GM21825 (cell line): ENCODE measurements around the gene THRAP3.
"Not testable (repeated sequence)": the region's sequence is repeated elsewhere in the genome, so short reads cannot be mapped to it uniquely, and the experiment has no call there.

Experiments used
- ATAC-seq: cut with Tn5 transposase; IDR thresholded peaks from one replicate; pipeline ENCODE4 v1.9.1; 2021; ENCODE audit warnings: mild to moderate bottlenecking, moderate library complexity; ENCODE audit not compliant: unreplicated experiment

THRAP3 gene, protein sequence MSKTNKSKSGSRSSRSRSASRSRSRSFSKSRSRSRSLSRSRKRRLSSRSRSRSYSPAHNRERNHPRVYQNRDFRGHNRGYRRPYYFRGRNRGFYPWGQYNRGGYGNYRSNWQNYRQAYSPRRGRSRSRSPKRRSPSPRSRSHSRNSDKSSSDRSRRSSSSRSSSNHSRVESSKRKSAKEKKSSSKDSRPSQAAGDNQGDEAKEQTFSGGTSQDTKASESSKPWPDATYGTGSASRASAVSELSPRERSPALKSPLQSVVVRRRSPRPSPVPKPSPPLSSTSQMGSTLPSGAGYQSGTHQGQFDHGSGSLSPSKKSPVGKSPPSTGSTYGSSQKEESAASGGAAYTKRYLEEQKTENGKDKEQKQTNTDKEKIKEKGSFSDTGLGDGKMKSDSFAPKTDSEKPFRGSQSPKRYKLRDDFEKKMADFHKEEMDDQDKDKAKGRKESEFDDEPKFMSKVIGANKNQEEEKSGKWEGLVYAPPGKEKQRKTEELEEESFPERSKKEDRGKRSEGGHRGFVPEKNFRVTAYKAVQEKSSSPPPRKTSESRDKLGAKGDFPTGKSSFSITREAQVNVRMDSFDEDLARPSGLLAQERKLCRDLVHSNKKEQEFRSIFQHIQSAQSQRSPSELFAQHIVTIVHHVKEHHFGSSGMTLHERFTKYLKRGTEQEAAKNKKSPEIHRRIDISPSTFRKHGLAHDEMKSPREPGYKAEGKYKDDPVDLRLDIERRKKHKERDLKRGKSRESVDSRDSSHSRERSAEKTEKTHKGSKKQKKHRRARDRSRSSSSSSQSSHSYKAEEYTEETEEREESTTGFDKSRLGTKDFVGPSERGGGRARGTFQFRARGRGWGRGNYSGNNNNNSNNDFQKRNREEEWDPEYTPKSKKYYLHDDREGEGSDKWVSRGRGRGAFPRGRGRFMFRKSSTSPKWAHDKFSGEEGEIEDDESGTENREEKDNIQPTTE

DNA sequence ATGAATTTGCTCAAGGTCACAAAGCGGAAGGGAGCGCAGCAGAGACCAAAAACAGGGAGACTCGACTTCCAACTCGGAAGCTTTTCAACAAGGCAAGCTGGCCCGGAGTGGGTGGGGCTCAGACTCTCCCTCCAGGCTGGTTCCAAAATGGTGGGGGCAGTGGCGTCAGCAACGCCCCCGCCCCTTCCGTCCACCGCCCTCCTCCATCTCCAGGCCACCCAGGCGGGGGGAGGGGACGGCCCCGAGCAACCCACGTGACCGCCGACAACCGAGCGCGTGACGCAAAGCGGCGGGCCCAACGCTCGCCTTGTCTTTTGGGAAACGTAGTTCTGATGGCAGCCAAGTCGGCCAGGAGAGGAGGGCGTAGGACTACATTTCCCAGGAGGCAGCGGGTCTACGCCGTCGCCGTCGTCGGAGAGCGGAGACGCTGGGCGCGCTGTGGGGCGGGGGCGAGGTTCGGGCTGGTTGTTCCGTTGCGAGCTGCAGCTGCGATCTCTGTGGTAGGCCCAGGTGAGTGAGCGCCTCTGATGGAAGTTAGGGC lies at the start of gene THRAP3:
TSS of gene THRAP3 (plus strand) at position 448 of the 541 bp plus-strand sequence. CDS start 58,121 bp downstream, outside the sequence.
- ATAC-seq: peak; percentile 89

- ATAC-seq: no peak
These were observed 49.5 kb upstream of the THRAP3 start for GRCh38 chr1:36174713-36175112.

DNA sequence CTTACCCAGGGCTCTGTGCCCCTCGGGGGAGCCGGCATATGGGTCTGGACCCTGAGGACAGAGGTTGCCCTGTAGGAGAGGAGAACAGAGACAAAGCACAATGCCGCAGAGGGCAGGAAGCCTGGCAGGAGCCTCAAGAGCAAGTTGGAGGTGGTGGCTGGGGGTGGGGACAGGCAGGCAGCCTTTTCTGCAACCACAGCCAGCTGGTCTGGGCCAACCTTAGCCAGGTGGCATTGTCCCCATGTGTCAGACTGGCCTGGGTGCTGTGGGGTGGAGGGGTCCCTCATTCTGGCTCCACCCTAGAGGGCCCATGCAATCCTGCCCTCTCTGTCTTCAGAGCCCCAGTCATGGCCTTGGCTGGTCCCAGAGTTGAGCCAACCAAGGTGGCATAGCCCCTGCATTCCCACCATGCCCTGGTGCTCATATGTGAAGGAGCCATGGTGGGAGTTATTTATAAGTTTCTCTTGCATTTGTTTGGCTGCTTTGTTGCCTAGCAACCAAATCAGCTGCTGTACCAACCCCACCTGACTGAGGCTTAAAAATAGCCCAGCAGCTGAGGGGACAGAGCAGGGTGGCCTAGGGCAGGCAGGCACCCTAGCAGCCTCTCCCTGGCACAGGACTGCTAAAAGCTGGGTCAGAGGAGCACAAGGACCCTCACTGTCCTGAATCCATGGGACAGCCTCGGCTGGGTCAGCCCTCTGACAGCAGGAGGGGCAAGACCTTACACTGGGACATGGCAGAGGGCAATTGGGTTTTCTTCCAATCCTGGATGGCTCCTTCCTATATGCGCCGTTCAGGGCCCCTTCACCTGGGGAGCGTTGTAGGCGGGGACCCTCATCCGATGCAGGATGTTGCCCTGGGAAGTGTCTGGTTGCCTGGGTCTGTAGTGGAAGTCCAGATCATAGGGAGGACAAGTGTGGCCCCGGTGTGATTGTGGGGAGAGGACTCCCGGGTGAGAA lies 48.8 kb upstream of the THRAP3 start:
- no peak for ATAC-seq

GRCh38 chr1:36176106-36176949 lies 47.9 kb upstream of the THRAP3 start:
- ATAC-seq: no peak

- no peak for ATAC-seq
These were observed 46.4 kb upstream of the THRAP3 start for GRCh38 chr1:36177589-36178431.

GRCh38 chr1:36178471-36179219 lies 45.6 kb upstream of the THRAP3 start:
- no peak for ATAC-seq

GRCh38 chr1:36179220-36179600 lies 45.0 kb upstream of the THRAP3 start:
- ATAC-seq: no peak

DNA sequence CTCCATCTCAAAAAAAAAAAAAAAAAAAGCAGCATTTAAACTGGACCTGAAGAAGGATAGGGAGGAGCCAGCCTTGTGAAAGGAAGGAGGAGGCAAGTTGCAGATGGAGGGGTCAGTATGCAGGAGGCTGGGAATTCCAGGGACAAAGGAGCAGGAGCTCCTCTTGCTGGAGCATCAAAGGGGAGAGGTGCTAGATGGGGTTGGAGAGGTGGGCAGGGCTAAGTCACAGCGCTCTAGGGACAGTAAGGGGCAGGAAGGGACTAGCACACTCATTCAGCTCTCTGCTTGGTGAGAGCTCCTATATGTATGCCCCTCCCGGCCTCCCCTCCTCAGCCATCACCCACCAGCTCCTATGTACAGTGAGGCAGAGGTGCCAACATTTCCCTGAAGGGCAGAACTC lies 41.5 kb upstream of the THRAP3 start:
- ATAC-seq: no peak

GRCh38 chr1:36183309-36183856 lies 40.9 kb upstream of the THRAP3 start:
- no peak for ATAC-seq

DNA sequence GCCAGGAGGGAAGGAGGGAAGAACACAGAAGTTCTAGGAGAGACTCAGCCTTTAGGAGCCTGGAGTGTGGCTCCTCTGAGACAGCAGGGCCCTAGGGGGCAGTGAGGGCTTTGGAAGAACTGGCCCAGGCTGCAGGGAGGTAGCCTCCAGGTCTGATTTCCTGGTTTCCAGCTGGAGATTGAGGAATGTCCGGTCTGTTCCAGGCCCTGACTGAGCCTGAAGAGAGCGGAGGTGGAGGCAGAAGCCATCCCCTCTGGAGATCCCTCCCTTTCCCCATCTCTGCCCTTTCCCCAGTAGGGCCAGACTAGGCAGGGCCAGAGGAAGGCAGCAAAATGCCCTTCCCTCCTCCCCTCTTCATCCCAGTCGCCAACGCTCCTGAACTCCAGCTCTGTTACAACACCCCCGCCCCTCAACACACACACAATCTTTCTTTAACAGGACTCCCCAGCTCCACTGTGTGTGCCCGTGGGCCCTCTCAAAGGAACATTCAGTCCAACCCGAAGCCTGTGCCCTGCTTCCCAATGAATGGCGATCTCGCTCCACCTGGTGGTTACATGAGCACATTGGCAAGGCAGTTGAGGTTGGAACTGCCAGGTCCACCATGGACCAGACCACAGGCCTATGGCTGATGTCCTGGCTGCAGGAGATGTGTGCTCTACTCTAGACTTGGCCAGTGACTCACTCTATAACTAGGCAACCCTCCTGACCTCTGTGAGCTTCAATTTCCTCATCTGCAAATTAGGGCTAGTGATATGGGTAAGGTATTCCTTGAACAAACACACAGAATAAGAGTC lies 36.2 kb upstream of the THRAP3 start:
- ATAC-seq: peak; percentile 89

DNA sequence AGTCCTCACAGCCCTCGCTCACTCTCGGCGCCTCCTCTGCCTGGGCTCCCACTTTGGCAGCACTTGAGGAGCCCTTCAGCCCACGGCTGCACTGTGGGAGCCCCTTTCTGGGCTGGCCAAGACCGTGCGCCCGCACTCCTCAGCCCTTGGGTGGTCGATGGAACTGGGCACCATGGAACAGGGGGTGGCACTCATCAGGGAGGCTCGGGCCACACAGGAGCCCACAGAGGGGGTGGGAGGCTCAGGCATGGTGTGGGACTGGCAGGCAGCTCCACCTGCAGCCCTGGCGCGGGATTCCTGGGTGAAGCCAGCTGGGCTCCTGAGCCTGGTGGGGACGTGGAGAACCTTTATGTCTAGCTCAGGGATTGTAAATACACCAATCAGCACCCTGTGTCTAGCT lies 27.4 kb upstream of the THRAP3 start:
- ATAC-seq: not testable (repeated sequence)

- no peak for ATAC-seq
These were observed 25.6 kb upstream of the THRAP3 start for GRCh38 chr1:36198641-36199040.

DNA sequence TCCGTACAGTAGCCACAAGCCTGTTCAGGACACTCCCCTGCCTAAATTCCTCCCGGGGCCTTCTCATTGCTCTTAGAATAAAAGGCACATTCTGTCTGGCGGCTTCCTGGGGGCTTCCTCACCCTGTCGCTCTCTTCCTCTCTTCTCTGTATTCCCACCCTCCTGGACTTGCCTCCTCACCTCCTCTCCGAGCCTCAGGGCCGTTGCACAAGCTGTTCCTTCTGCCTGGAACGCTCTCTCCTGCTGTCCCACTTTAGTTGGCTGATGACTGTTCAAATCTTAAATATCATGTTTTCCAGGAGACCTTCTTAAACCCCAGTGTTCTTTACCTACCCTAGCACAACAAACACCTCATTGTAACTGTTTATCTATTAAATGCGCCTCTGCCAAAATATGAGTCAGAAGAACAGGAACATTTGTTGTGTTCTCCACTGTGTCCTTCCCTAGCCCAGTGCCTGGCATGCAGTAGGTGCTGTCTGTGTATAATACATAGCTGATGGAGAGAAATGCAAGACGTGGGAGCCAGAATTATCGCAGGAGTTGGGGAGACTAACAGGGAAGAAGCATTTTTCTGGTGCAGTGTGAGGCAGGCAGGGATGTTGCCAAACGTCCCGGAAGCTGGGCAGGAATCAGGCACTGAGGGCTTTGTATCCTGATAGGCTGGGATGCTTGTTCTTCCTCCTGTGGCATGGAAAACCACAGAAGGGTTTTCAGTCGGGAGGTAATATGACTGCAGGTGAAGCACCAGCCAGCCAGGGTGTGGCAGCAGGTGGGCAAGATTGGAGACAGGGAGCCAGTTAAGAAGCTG lies 24.1 kb upstream of the THRAP3 start:
- no peak for ATAC-seq

- ATAC-seq: no peak
These were observed 21.2 kb upstream of the THRAP3 start for GRCh38 chr1:36203027-36203553.

GRCh38 chr1:36203554-36204346 lies 20.5 kb upstream of the THRAP3 start:
- ATAC-seq: no peak
